OCI-M2 (cell line): ENCODE data around the gene CLIP1.
"Not testable (repeated sequence)": the region's sequence is repeated elsewhere in the genome, so short reads cannot be mapped to it uniquely, and the experiment has no call there.

Experiments
- DNase-seq: peaks from one replicate; lab custom pipeline; 2025; ENCODE audit not compliant: unreplicated experiment; lab: John Stamatoyannopoulos, UW

Gene CLIP1

DNA sequence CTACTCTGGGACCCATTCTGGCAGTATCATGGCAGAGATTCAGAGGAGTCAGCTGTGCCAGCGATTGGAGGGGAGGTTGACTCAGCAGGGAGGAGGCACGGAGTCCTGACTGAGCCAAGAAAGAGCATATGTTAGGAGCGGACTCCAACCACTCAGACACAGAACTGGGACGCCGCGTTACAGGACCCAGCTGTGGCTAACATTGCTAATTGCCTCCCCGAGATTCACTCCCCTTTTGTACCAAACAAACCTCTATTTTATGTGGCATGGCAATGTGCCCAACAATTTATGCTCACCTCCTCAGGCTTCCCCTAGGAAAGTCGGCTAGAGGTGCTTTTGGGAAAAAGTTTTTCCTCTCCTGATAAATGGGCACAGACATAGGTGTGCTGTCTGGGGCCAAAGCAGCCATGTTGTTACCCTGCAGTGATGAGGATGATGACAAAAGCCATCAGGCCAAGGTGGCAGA lies 15.2 kb upstream of the CLIP1 start:
- no peak for DNase-seq

DNA sequence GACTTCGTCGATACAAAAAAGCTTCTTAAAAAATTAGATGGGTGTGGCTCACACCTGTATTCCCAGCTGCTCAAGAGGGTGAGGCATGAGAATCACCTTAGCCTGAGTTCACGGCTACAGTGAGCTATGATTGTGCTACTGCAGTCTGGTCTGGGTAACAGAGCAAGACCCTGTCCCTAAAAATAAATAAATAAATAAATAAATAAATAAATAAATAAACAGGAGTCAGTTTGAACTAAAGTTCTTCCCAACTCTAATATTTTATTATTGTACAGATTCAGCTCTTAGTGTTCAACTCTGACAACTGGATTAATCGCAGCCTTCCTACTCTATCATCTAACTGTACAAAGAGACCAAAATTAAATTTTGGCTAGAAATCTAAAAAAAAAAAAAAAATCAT lies 12.7 kb upstream of the CLIP1 start:
- no peak for DNase-seq

DNA sequence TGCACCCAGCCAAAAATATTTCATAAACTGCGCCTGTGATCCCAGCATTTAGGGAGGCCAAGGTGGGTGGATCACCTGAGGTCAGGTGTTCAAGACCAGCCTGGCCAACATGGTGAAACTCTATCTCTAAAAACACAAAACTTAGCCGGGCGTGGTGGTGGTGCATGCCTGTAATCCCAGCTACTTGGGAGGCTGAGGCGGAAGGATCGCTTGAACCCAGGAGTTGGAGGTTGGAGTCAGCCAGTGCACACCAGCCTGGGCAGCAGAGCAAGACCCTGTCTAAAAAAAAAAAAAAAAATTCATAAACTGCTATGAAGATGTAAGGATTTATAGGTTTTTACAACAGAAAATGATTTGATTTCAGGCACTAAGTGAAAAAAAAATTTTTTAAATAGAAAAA lies 6.6 kb upstream of the CLIP1 start:
- not testable (repeated sequence) for DNase-seq

DNA sequence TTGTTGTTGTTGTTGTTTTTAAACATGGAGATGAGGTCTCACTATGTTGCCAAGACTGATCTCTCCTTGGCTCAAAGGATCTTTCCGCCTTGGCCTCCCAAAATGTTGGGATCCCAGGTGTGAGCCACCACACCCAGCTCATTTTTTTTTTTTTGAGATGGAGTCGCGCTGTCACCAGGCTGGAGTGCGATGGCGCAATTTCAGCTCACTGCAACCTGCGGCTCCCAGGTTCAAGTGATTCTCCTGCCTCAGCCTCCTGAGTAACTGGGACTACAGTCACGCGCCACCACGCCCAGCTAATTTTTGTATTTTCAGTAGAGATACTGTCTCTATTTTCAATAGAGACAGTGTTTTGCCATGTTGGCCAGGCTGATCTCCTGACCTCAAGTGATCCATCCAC lies 4.9 kb upstream of the CLIP1 start:
- DNase-seq = no peak

DNA sequence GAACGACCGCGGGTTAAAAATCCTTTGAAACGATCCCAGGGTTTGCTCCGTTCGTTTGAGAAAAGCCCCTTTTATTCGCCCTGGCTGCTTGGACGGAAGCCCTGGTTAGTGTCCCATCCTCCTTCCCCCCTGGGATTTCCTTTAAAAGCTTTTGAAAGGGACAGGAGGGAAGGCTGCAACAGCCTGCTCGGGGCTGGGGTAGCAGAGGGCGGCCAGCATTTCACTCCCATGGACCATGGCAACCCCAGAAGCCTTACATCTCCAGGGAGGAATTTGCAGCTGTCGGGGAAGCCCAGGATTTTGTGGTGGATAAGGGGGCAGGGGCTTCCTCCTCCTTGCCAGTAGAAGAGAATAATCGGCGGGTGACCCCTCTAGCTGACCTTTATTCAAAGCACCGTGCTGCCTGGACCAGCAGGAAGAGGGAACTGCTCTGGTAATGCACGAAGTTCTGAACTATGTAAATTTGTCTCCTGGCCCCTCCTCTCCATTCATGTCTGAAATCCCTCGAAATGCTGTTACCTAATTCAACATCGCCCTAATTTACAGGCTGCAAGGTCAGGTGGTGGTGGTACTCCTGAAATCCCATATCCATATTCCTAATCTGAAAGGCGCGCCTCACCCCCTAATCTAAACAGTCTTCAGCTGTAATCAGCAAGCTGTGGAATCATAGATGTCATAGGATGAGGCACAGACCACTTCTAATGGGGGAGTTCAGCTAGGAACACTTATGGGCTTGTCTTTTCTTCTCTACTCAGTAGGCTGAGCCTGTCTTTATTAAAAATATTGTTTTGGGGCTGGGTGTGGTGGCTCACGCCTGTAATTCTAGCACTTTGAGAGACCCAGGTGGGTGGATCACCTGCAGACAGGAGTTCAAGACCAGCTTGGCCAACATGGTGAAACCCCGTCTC lies 1.0 kb upstream of the CLIP1 start:
- DNase-seq = no peak

DNA sequence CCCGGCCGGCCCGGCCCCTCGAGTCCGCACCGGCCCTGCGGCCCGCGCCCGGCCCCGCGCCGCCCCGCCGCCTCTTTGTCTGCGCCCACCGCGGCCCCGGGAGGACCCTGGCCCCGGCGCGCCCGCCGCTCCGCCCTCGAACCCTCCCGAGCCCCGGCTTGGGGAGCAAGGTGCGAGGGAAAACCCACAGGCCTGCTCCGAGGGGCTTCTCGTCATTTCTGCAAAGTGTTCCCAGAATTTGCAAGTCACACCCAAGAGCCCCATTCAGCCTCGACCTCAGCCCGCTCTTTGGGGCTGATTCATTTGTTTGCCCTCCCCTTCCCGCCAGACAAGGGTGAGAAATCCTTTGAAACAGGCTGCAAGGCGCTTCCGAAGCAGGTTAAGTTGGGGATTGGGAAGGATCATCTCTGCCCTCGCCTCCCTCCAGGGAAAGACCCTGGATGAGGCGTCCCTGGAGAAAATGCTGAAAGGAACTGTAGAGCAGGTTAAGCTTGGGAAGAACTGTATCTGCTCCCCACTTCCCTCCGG lies 325 bp upstream of the CLIP1 start:
- DNase-seq = no peak

DNA sequence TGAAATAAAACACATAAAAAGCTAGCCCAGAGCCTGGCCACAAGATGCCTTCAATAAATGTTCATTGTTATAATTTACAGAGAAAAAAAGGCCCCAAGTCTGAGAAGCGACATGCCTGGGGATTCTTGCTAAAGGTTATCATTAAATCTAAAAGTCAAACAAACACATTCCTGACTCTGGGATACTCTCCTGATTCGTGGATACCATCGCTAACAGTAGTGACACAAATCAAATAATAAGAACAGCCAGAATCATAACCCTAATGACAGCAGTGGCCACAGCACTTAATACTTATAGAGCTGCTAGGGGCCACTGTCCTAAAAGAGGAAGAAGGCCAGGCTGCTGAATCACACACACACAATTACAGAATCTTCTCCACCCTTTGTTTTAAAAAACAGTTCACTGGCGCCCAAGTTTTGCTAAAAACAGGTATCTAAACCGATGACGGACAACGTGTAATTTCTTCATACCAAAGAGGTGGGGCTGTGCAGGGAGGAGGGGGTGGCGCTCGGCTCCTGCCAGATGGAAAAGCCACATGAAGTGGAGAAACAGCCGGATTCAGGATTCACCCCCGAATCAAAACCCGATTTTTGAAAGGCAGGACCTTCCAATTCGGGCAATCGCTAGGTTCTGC lies 1.2 kb downstream of the CLIP1 start:
- DNase-seq = no peak

DNA sequence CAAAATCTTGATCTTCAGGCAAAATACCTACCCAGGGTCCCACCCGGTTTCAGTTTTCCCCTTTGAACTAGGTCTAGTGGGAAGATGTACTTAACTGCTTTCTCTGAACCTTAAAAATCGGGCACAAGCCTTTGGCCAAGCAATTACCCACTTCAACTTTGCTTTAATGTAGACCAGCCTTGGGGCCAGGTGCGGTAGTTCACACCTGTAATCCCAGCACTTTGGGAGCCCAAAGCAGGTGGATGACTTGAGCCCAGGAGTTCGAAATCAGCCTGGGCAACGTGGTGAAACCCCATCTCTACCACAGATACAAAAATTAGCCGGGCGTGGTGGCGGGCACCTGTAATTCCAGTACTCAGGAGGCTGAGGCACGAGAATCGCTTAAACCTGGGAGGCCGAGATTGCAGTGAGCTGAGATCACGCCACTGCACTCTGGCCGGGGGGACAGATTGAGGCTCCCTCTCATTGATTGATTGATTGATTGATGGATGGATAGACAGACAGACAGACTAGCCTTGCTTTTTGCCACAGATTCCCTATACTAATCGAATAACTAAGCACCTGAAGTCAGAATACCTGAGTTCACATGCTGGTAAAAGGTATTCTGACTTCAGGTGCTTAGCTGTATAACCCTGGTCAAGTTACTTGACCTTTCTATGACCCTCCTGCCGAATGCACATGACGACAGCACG lies 1.9 kb downstream of the CLIP1 start:
- DNase-seq = no peak

DNA sequence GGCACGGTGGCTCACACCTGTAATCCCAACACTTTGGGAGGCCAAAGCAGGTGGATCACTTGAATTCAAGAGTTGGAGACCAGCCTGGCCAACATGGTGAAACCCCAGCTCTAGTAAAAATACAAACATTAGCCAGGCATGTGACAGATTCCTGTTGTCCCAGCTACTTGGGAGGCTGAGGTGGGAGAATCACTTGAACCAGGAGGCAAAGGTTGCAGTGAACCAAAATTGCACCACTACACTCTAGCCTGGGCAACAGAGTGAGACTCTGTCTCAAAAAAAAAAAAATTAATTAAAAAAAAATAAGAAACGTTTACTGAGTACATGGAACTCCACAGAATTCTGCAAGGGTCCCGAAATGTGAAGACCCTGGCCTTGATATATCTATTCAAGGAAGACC lies 3.4 kb downstream of the CLIP1 start:
- DNase-seq = not testable (repeated sequence)

DNA sequence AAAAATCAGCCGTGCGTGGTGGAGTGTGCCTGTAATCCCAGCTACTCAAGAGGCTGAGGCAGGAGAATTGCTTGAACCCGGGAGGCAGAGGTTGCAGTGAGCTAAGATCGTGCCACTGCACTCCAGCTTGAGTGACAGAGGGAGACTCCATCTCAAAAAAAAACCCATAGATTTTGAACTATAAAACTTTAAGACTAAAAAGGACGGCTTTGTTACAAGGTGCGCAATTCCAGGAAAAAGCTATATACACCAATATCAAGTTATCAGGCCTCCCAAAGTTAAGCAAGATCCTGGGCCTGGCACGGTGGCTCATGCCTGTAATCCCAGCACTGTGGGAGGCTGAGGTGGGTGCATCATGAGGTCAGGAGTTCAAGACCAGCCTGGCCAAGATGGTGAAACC lies 6.8 kb downstream of the CLIP1 start:
- not testable (repeated sequence) for DNase-seq

DNA sequence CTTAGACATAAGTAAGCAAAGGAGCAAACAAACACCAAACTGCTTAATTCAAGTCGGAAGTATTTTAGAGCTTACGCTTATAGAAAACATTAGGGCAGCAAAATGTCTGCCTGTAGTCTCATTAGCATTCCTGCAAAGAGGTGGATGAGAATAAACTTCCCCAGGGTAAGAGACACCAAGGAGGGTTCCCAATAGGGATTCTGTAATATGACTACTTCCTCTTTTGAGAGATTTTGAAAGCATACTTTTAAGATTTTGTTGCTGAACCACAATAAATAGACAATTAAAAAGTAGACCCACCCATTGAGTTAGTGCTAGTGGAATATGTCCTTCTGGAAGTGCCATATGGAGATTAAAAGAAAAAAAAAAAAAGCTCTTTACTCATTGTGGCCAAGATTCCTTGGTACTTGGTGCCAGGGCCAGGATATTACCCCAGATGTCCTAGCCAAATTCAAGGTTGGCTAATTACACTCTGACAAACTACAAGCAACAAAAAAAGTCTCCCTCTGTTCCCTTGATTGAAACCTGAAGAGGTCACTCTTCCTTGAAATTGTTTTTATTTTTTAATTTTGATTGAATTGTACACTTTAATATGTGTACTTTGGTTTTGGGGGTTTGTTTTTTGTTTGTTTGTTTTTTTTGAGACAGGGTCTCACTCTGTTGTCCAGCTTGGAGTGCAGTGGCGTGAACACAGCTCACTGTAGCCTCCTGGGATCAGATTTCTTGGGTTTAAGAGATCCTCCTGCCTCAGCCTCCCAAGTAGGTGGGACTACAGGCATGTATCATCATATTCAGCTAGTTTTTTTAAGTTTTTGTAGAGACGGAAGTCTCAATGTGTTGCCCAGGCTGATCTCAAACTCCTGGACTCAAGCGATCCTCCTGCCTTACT lies 8.7 kb downstream of the CLIP1 start:
- no peak for DNase-seq

DNA sequence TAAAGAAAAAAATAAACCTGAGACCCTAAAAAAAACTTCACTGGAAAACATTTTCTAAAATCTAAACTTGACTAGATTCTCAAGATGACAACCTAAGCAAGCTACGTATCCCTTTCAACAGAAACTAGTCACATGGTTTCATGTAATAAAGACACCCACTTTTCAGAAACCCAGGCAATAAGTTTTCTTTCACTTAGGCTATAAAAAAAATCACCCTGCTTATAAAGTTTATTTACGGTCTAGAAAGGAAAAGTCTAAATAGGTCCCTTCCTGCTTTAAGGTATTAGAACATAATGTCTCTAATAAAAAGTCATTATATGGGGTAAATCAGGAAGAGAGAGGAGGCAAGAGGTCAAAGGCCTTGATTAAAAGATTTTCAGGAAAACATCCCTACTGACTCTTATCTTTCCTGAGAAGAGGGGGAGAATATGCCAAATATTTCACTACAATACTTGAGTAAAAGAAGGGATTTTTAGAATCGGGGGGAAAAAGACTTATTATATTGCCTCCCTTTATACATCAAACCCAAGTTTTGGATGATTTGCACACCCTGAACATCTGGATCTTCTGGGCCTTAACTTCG lies 9.5 kb downstream of the CLIP1 start:
- DNase-seq = no peak

DNA sequence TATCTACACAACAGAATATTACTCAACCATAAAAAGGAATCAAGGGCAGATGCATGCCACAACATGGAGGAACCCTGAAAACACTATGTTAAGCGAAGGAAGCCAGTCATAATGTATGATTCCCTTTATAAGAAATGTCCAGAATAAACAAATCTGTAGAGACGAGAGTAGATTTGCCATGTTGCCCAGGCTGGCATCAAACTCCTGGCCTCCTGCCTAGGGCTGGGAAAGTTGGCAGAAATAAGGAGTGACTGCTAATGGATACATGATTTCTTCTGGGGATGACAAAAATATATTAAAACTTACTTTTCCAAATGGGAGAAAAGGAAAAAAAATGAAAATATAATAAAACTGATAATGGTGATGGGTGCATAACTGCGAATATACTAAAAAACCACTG lies 10.9 kb downstream of the CLIP1 start:
- DNase-seq = no peak

DNA sequence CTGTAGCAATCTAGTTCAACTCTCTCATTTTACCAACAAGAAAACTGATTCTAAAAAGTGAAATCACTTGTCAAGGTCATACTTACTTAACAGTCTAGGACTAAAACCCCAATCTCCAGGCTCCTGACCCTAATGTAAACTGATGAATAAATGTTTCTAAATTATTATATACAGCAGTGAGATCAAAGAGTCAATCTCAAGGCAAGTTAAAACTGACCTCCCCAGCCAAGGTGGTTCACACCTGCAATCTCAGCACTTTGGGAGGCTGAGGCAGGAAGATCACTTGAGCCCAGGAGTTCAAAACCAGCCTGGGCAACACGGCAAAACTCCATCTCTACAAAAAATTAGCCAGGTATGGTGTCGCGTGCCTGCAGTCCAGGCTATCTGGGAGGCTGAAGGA lies 15.3 kb downstream of the CLIP1 start:
- no peak for DNase-seq

DNA sequence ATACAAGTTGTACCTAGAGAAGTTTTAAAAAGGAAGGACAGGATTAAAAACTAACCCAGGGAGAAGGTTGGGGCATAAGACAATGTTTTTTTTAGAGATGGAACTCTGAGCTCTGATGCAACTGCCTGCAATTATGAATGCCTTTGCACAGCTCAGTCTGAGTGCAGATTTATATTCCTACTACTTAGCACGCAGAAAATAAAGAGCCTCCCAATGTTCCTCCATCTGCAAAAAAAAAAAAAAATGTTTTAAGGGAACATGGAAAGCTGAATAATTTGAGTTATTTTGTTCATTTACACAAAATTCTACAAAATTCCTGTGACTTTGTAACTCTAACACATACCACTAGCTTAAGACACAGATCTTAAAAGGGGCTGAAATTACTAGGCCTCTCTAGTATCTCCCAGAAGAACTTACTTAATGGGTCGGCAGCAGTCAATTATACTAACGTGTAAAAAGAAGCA lies 15.7 kb downstream of the CLIP1 start:
- no peak for DNase-seq

DNA sequence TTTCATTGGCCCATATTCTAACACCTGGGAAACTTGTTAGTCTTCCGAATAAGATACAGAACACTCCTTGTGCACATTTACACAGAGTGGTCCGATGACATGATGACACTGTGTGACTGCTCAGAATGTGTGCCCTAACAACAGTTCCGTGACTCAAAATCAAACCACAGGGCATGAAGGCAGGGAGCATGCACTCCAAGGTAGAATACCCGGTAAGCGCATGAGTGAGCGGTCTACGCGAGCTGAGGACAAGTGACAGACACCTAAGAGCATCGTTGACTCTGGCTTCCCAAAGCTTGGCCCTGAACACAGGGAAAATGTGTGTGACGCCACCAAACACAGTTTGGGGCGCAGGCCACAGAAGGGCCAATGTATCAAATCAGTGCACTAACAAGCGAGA lies 18.6 kb downstream of the CLIP1 start:
- DNase-seq = no peak

DNA sequence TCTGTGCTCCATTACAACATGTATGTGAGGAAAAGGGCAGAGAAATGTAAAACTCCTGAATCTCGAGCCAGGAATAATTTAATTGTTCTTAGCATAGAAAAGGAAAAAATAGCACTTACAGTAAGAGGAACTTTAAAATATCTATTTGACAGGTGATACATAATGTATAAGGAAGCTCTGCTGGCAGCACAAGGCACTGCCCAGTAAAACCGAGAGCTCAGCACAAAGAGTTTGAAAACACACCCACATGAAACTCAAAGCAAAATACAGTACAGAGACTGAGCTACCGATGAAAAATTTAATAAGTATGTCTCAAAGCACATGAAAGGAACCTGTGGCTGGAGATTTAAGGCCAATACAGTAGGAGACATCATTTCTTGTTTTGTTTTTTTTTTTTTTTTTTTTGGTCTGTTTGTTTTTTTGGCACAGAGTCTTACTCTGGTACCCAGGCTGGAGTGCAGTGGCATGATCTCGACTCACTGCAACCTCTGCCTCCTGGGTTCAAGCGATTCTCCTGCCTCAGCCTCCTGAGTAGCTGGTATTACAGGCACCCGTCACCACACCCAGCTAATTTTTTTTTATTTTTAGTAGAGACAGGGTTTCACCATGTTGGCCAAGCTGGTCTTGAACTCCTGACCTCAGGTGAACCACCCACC lies 19.2 kb downstream of the CLIP1 start:
- no peak for DNase-seq

DNA sequence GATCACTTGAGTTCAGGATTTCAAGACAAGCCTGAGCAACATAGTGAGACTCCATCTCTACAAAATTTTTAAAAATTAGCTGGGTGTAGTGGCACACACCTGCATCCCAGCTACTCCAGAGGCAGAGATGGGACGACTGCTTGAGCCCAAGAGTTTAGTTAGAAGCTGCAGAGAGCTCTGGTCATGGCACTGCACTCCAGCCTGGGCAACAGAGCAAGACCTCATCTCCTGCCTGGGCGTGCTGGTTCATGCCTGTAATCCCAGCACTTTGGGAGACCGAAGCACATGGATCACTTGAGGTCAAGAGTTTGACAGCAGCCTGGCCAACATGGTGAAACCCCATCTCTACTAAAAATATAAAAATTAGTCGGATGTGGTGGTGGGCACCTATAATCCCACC lies 20.2 kb downstream of the CLIP1 start:
- DNase-seq = no peak

DNA sequence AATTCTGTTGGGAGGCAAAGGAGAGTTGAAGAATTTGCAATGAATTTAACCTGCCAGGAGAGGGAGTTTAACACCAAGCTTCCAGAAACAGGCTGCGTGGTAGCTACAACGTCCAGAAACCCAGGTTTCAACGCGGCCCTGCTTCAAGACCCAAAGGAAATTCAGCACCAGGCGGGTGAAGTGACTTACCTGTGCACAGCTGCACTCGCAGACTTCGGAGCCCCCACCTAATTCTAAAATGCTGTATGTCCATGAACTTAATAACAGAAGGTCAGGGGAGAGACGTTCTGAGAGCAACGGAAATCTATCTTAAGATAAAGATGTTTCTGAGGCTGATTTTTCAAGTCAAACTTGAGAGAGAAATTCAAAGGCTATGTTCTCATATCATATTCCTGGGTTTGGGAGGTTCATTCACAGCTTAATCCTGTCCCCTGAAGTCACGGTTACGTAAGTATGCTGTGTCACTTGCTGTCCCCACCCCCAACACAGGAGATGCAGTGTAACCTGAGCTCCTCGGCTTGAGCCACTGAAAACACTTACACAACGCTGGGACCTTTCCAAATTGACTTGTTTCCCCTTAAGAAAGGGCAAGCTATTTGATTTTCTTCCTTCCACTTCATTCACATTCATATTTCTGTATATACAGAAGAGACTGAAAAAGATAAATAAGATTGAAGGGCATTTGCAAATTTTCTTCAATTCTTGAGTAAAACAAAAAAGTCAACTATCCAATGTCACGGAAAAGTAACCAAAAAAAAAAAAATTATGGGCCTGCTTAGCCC lies 22.7 kb downstream of the CLIP1 start:
- no peak for DNase-seq
